ENCODE data around the gene ONECUT1.
A peak's percentile ranks its signal among the peaks of the same experiment; 100 is the strongest.

The ONECUT1 gene

DNA sequence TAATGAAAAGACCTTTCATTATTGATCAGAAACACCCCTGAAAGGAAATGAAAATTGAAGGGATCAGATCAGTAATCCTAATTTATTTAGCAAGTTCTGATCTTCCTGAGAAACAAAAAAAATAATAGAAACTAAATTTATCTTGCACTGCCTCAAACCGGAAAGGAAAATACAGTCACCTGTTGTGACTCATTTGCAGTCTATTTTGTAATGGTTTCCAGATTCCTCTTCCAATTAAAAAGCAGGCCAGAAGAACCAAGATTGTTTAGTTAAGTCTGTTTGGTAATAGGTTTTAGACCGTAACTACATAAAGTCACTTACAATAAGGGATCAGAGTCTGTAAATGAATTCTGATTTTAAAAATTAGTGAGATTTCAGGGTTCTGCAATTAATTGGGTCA lies 61.2 kb downstream of the ONECUT1 start:
- no peak overlapping the region for H3K4me3 ChIP-seq (ENCODE audit: low read depth, low read length)
- peak; percentile 54 for DNase-seq (ENCODE audit: low read depth, low spot score)
- in situ Hi-C loops (cut with HindIII; ENCODE audit: low sequenced_read_pairs) = no loop called here
- TF ChIP-seq, protein P1, sequence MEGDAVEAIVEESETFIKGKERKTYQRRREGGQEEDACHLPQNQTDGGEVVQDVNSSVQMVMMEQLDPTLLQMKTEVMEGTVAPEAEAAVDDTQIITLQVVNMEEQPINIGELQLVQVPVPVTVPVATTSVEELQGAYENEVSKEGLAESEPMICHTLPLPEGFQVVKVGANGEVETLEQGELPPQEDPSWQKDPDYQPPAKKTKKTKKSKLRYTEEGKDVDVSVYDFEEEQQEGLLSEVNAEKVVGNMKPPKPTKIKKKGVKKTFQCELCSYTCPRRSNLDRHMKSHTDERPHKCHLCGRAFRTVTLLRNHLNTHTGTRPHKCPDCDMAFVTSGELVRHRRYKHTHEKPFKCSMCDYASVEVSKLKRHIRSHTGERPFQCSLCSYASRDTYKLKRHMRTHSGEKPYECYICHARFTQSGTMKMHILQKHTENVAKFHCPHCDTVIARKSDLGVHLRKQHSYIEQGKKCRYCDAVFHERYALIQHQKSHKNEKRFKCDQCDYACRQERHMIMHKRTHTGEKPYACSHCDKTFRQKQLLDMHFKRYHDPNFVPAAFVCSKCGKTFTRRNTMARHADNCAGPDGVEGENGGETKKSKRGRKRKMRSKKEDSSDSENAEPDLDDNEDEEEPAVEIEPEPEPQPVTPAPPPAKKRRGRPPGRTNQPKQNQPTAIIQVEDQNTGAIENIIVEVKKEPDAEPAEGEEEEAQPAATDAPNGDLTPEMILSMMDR (IDR thresholded peaks at IDR 0.05; ENCODE audit: low read depth, low read length) = no peak

DNA sequence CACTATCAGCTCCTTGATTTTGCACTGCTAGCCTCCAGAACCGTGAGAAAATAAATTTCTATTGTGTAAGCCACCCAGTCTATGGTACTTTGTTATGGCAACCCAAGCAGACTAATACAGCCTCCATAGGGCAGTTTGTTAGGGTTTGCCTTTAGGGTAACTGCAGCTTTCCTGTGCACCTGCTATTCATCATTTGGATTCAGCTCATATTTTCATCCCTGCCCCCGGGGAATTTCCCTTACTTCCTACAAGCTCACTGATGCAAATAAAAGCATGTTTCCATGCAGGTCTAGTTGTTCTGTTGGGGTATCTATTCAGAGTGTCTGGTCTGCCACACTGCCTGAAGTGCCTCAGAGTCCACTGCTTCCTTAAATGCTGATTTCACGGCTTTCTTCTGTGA lies 62.3 kb downstream of the ONECUT1 start:
- in situ Hi-C loops (cut with HindIII; ENCODE audit: low sequenced_read_pairs) = no loop called here
- no peak overlapping the region for H3K4me3 ChIP-seq (ENCODE audit: low read depth, low read length)
- no peak for DNase-seq (ENCODE audit: low read depth, low spot score)
- TF ChIP-seq, protein P1 (IDR thresholded peaks at IDR 0.05; ENCODE audit: low read depth, low read length) = no peak

DNA sequence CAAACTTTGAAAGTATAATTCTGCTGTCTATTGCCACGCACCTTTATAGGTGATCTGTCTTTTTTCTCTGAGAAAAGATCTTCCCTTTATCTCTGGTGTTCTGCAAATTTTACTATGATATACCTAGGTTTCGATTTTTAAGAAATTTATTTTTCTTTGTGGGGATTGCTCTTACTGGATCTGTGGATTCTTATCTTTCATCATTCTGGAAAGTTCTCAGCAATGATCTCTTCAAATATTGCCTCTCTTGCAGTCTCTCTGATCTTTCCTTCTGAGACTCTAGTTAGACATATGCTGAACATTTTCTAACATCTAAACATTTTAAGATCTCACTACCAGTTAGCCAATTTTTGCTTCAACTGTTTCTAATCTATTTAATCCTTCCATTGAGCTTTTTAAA lies 63.9 kb downstream of the ONECUT1 start:
- in situ Hi-C loops (cut with HindIII; ENCODE audit: low sequenced_read_pairs) = no loop called here
- TF ChIP-seq, protein P1 (IDR thresholded peaks at IDR 0.05; ENCODE audit: low read depth, low read length) = no peak
- no peak overlapping the region for H3K4me3 ChIP-seq (ENCODE audit: low read depth, low read length)
- DNase-seq (ENCODE audit: low read depth, low spot score) = no peak

DNA sequence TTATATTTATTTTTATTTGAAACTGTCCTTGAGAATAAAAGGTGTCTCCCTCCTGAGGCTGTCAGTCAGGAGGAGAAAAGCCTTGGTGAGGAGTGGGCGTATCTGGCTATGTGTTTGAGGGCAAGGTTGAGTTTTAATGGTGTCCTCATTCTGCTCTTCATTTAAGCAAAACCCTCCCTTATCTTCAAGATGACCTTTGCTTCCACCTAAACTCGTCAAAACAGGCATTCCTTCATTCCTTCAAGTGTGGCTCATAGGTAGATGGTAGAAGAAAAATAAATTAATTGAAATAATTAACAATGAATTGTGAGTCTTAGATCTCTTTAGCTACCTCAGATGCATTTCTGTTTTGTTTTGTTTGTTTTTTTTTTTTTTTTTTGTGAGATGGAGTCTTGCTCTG lies 71.6 kb downstream of the ONECUT1 start:
- DNase-seq (ENCODE audit: low read depth, low spot score) = no peak
- no peak overlapping the region for H3K4me3 ChIP-seq (ENCODE audit: low read depth, low read length)
- in situ Hi-C loops (cut with HindIII; ENCODE audit: low sequenced_read_pairs) = no loop called here
- TF ChIP-seq, protein P1 (IDR thresholded peaks at IDR 0.05; ENCODE audit: low read depth, low read length) = no peak

DNA sequence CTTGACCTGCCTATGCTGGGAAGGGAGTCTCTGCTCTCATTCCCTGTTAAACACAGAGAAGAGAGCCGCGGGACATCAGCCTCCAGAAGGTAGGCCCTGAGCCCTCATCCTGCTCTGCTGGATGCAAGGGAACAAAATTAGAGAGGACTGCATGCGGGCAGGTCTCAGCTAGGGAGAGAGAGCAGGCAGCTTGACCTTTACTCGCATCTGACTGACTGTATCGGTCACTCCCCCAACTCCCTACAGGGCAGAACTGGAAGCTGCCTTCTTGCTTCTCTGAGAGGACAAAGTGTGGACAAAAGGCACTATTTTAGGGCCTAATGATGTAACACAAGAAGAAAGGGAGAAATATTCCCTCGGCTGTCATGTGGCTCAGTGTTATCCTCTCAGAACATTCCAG lies 72.2 kb downstream of the ONECUT1 start:
- in situ Hi-C loops (cut with HindIII; ENCODE audit: low sequenced_read_pairs) = no loop called here
- DNase-seq (ENCODE audit: low read depth, low spot score) = no peak
- TF ChIP-seq, protein P1 (IDR thresholded peaks at IDR 0.05; ENCODE audit: low read depth, low read length) = no peak
- no peak overlapping the region for H3K4me3 ChIP-seq (ENCODE audit: low read depth, low read length)

DNA sequence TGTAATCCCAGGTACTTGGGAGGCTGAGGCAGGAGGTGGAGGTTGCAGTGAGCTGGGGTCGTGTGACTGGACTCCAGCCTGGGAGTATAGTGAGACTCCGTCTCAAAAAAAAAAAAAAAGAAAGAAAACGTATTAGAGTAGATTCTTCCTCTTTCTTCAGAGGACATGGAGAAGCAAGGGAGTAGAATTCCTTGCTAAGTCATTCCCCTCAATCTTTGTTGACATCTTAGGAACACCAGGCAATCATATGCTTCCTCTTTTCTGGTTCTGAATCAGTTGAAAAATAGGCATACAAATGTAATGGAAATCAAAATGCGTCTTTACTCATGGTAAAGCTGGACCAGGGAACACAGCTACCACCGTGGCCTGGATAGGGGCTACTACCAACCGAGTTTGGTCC lies 72.7 kb downstream of the ONECUT1 start:
- TF ChIP-seq, protein P1 (IDR thresholded peaks at IDR 0.05; ENCODE audit: low read depth, low read length) = no peak
- no peak overlapping the region for H3K4me3 ChIP-seq (ENCODE audit: low read depth, low read length)
- in situ Hi-C loops (cut with HindIII; ENCODE audit: low sequenced_read_pairs) = no loop called here
- DNase-seq (ENCODE audit: low read depth, low spot score) = no peak

DNA sequence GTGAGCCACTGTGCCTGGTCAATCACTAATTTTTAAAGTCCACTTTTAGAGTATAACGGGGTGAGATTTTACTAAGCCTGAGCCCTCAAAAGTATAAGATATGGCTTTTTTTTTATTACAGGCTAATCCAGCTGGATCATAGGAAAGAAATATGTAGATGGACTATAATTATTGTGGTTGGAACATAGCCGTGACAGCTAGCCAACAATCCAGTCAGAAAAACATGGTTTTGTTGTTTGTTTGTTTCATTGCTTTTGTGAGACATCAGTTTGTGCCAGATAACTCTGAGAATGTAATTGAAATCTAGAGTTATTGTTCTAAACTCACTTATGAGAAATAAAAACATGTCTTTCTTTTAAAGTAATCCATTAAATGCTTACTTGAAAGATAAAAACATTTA lies 73.6 kb downstream of the ONECUT1 start:
- in situ Hi-C loops (cut with HindIII; ENCODE audit: low sequenced_read_pairs) = no loop called here
- TF ChIP-seq, protein P1 (IDR thresholded peaks at IDR 0.05; ENCODE audit: low read depth, low read length) = no peak
- no peak for DNase-seq (ENCODE audit: low read depth, low spot score)
- no peak overlapping the region for H3K4me3 ChIP-seq (ENCODE audit: low read depth, low read length)

Data from astrocyte of the spinal cord (primary cell).